H1 (cell line): Measurements from ENCODE around the gene ATP9B. TPM values are rescaled to one million over a fixed set of nuclear protein-coding genes. Genes with fewer than 3 reads are reported as not detected.

Source experiments
- BCL11A ChIP-seq, 2 experiments: IDR thresholded peaks; one replicate each; pipeline ENCODE4 v1.6.1; 2011; ENCODE audit warnings: low read depth in 2 of 2, low read length in 2 of 2, mild to moderate bottlenecking in 2 of 2
- CTBP2 ChIP-seq: IDR thresholded peaks from 2 replicates; pipeline ENCODE4 v1.7.0; 2011; ENCODE audit warnings: borderline replicate concordance, mild to moderate bottlenecking, moderate library complexity, mixed read lengths, low read length; ENCODE audit not compliant: insufficient read depth, insufficient read length
- EGR1 ChIP-seq: IDR thresholded peaks from 2 replicates; pipeline ENCODE4 v1.6.1; 2011; ENCODE audit warnings: low read depth, low read length, borderline replicate concordance
- EZH2 ChIP-seq: fragments of 200-600 bp; sonication (generic); IDR thresholded peaks from 2 replicates; pipeline ENCODE4 v1.7.1; 2012; ENCODE audit warnings: low read depth, mild to moderate bottlenecking, moderate library complexity, low read length, inconsistent platforms; ENCODE audit not compliant: severe bottlenecking
- GABPA ChIP-seq: IDR thresholded peaks from 2 replicates; pipeline ENCODE4 v1.6.1; 2011; ENCODE audit warnings: mild to moderate bottlenecking, low read length, moderate library complexity, borderline replicate concordance; ENCODE audit not compliant: insufficient read depth
- HDAC6 ChIP-seq: IDR thresholded peaks from one replicate; pipeline ENCODE4 v1.7.1; 2012; ENCODE audit warnings: low read depth, mild to moderate bottlenecking, inconsistent platforms, low read length, moderate library complexity
- MAFK ChIP-seq: IDR thresholded peaks from 2 replicates; pipeline ENCODE4 v1.6.1; 2012; ENCODE audit warnings: low read depth, mild to moderate bottlenecking, improper control_type of control experiment, low read length
- SP2 ChIP-seq: IDR thresholded peaks from 2 replicates; pipeline ENCODE4 v1.6.1; 2012; ENCODE audit warnings: mild to moderate bottlenecking, low read length, inconsistent platforms
- polyA plus RNA-seq, 7 experiments: library from polyadenylated mRNA; depleted of rRNA in 3 of 7; stranded (reverse) in 5 of 7; unstranded in 2 of 7; fragments of >200 nt in 5 of 7; fragments of 200-250 nt in 2 of 7; gene quantifications; 1 replicate in 5 of 7; 2 replicates in 1 of 7; 4 replicates in 1 of 7; pipeline versions ENCODE4 v1.2.1 to v1.2.3, GENCODE V29; 2011 to 2013; ENCODE audit warnings: missing spikeins in 2 of 7, mixed read lengths in 2 of 7
- total RNA-seq: library from RNA; stranded (reverse); fragmentation: NEBNext Ultra II Directional; extraction: Animal tissue kit (Norgen Biotek cat#: 25700); gene quantifications from 2 replicates; pipeline ENCODE4 v1.2.1, GENCODE V29; 2021
- TF ChIP-seq, protein P1 (sequence below): IDR thresholded peaks from 2 replicates; pipeline ENCODE4 v1.6.1; 2012; ENCODE audit warnings: inconsistent platforms

ATP9B gene
- total and polyA plus RNA-seq, 2 of the 8 experiments (the other 6 are each of a cell fraction or from before 2014, with no cell fraction given), result 15.1 to 21.7 TPM

DNA sequence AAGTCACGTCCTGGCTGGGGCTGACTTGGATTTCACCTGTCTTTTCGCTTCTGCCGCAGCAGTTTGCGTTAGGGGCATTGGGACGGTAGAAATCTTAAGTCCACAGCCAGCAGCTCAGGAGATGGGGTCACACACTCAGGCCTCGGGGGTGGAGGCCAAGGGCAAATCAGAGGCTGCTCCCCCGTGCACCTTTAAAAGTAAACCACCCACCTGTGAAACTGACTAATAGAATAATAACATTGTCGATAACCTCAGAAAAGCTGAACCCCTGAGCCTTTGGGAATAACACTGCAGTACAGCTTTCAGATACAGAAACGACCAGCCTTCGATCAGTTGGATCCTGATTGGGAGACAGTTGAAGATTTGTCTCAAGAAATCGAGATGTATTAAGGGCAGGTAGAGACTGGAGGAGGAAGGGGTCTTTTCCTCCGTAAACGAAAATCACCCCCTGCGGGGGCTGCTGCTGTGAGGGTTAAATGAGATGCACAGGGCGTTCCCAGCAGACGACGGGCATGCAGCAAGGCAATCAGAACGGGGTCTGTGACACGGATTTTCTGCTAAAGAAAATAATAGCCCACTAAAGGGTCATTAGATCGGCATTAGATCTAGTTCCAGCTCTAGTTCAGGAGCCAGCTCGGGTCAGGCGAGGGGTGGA is 310.2 kb downstream of the ATP9B start (continued):
- TF ChIP-seq MAFK, result no peak
- no peak for TF ChIP-seq EZH2
- no peak for TF ChIP-seq CTBP2
- no peak for TF ChIP-seq BCL11A (IDR thresholded peaks at IDR 0.05; ENCODE audit: low read depth in 2 of 2, low read length in 2 of 2)
- TF ChIP-seq, protein P1, sequence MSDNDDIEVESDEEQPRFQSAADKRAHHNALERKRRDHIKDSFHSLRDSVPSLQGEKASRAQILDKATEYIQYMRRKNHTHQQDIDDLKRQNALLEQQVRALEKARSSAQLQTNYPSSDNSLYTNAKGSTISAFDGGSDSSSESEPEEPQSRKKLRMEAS, result no peak
- no peak for TF ChIP-seq SP2
- TF ChIP-seq HDAC6, result no peak
- TF ChIP-seq GABPA, result no peak
- TF ChIP-seq EGR1, result no peak
